GM19328 (cell line): Measurements from ENCODE around the gene ACOXL.

Experiments
- ATAC-seq: cut with Tn5 transposase; IDR thresholded peaks from one replicate; pipeline ENCODE4 v1.9.1; 2021; ENCODE audit warnings: mild to moderate bottlenecking, moderate library complexity; ENCODE audit not compliant: unreplicated experiment

The ACOXL gene

GRCh38 chr2:110751642-110752041 is 19.3 kb downstream of the ACOXL start:
- ATAC-seq, result no peak

GRCh38 chr2:110752871-110753270 is 20.5 kb downstream of the ACOXL start:
- ATAC-seq, result no peak

- no peak for ATAC-seq
These were observed 23.2 kb downstream of the ACOXL start for GRCh38 chr2:110755491-110756078.

GRCh38 chr2:110759411-110759810 is 27.0 kb downstream of the ACOXL start:
- no peak for ATAC-seq

- no peak for ATAC-seq
These were observed 32.6 kb downstream of the ACOXL start for GRCh38 chr2:110764931-110765330.

GRCh38 chr2:110766291-110766690 is 33.9 kb downstream of the ACOXL start:
- ATAC-seq, result no peak

- no peak for ATAC-seq
These were observed 36.2 kb downstream of the ACOXL start for GRCh38 chr2:110768591-110768990.

GRCh38 chr2:110770404-110770958 is 38.1 kb downstream of the ACOXL start:
- no peak for ATAC-seq

GRCh38 chr2:110770959-110771431 is 38.6 kb downstream of the ACOXL start:
- ATAC-seq, result no peak

GRCh38 chr2:110771547-110772382 is 39.4 kb downstream of the ACOXL start:
- ATAC-seq, result no peak

GRCh38 chr2:110772383-110772755 is 40.0 kb downstream of the ACOXL start:
- ATAC-seq, result no peak

GRCh38 chr2:110773401-110773921 is 41.1 kb downstream of the ACOXL start:
- no peak for ATAC-seq

- no peak for ATAC-seq
These were observed 42.3 kb downstream of the ACOXL start for GRCh38 chr2:110774701-110775100.

- ATAC-seq, result no peak
These were observed 45.3 kb downstream of the ACOXL start for GRCh38 chr2:110777531-110778311.

- ATAC-seq, result no peak
These were observed 48.1 kb downstream of the ACOXL start for GRCh38 chr2:110780461-110780860.

- ATAC-seq, result no peak
These were observed 51.0 kb downstream of the ACOXL start for GRCh38 chr2:110783196-110783873.

- no peak for ATAC-seq
These were observed 51.8 kb downstream of the ACOXL start for GRCh38 chr2:110784047-110784631.

GRCh38 chr2:110785439-110785838 is 53.1 kb downstream of the ACOXL start:
- ATAC-seq, result no peak

GRCh38 chr2:110788976-110789375 is 56.6 kb downstream of the ACOXL start:
- no peak for ATAC-seq

- ATAC-seq, result no peak
These were observed 57.3 kb downstream of the ACOXL start for GRCh38 chr2:110789706-110790105.
